SK-N-SH (cell line): ENCODE results near the gene TGM6. TPM values are rescaled to one million over a fixed set of nuclear protein-coding genes. Genes with fewer than 3 reads are reported as not detected.

Experiments
- CTCF ChIA-PET: fragments of 300-600, 350-600 bp; formaldehyde crosslinking; extraction: SDS; loops from one replicate; lab custom pipeline; 2021; lab: Yijun Ruan, JAX
- POLR2A ChIA-PET: fragments of 350-600 bp; sonication (Branson Sonifier 250); formaldehyde crosslinking; extraction: SDS; loops from one replicate; lab custom pipeline; 2020; ENCODE audit warnings: antibody characterized with exemption, inconsistent platforms; lab: Yijun Ruan, JAX
- DNase-seq: peaks from one replicate; pipeline ENCODE4 v3.0.0; 2012
- H2AFZ ChIP-seq: fragments of 200-600 bp; sonication (generic); 2 replicates; pipeline ENCODE4 v1.8.1; 2016; ENCODE audit warnings: antibody characterized with exemption, mild to moderate bottlenecking, low read depth
- H3F3A ChIP-seq: fragments of 200-600 bp; sonication (generic); replicated peaks from 2 replicates; pipeline ENCODE3; 2016; ENCODE audit warnings: antibody characterized with exemption, mild to moderate bottlenecking; ENCODE audit not compliant: insufficient read depth
- H3K27ac ChIP-seq, 2 experiments: fragments of 200-500 bp in 1 of 2; fragments of 200-600 bp in 1 of 2; sonication (Bioruptor generic) in 1 of 2; sonication (generic), shearing (Covaris generic) in 1 of 2; 2 replicates each; pipeline versions ENCODE4 v1.5.1 to v1.6.1; 2014 to 2016; ENCODE audit warnings: low read depth in 2 of 2, inconsistent platforms in 1 of 2, low read length in 1 of 2, mild to moderate bottlenecking in 1 of 2, mixed read lengths in 1 of 2
- H3K27me3 ChIP-seq: fragments of 200-600 bp; sonication (generic), shearing (Covaris generic); 2 replicates; pipeline ENCODE4 v1.6.1; 2016; ENCODE audit warnings: mixed run types; ENCODE audit not compliant: insufficient read depth
- H3K36me3 ChIP-seq, 2 experiments: fragments of 200-500 bp in 1 of 2; fragments of 200-600 bp in 1 of 2; sonication (Bioruptor generic) in 1 of 2; sonication (generic) in 1 of 2; replicated peaks in 1 of 2; 2 replicates each; pipeline versions ENCODE3 to v1.5.1; 2014 to 2016; ENCODE audit warnings: low read length in 1 of 2, mild to moderate bottlenecking in 1 of 2; ENCODE audit not compliant: insufficient read depth in 2 of 2, control insufficient read depth in 1 of 2
- H3K4me1 ChIP-seq, 2 experiments: fragments of 200-500 bp in 1 of 2; fragments of 200-600 bp in 1 of 2; sonication (Bioruptor generic) in 1 of 2; sonication (generic), shearing (Covaris generic) in 1 of 2; 2 replicates each; pipeline versions ENCODE4 v1.5.1 to v1.6.1; 2014 to 2016; ENCODE audit warnings: low read depth in 1 of 2, low read length in 1 of 2, mixed run types in 1 of 2; ENCODE audit not compliant: insufficient read depth in 2 of 2, control insufficient read depth in 1 of 2
- H3K4me2 ChIP-seq: fragments of 200-600 bp; sonication (generic), shearing (Covaris generic); 2 replicates; pipeline ENCODE4 v1.6.1; 2017; ENCODE audit warnings: mixed run types
- H3K4me3 ChIP-seq, 2 experiments: fragments of 200-500 bp in 1 of 2; fragments of 200-600 bp in 1 of 2; sonication (Bioruptor generic) in 1 of 2; sonication (generic), shearing (Covaris generic) in 1 of 2; 2 replicates each; pipeline versions ENCODE4 v1.5.1 to v1.8.1; 2014 to 2016; ENCODE audit warnings: low read depth in 2 of 2, inconsistent platforms in 1 of 2, low read length in 1 of 2, mild to moderate bottlenecking in 1 of 2, mixed read lengths in 1 of 2, moderate library complexity in 1 of 2
- H3K79me2 ChIP-seq: fragments of 200-600 bp; sonication (generic); 2 replicates; pipeline ENCODE4 v1.8.1; 2017; ENCODE audit warnings: mild to moderate bottlenecking; ENCODE audit not compliant: insufficient read depth
- H3K9ac ChIP-seq: fragments of 200-600 bp; sonication (generic); 2 replicates; pipeline ENCODE4 v1.6.1; 2017; ENCODE audit warnings: mixed run types
- H3K9me2 ChIP-seq: fragments of 200-600 bp; sonication (generic); 2 replicates; pipeline ENCODE4 v1.6.1; 2017; ENCODE audit warnings: mixed run types
- H3K9me3 ChIP-seq: fragments of 200-600 bp; sonication (generic); 2 replicates; pipeline ENCODE4 v1.6.1; 2017; ENCODE audit warnings: mixed run types, mild to moderate bottlenecking, moderate library complexity
- H4K20me1 ChIP-seq: fragments of 200-600 bp; sonication (generic); 2 replicates; pipeline ENCODE4 v1.6.1; 2017; ENCODE audit warnings: mild to moderate bottlenecking, mixed run types; ENCODE audit not compliant: insufficient read depth
- FOSL2 ChIP-seq: IDR thresholded peaks from 2 replicates; pipeline ENCODE4 v1.4.0; 2012; ENCODE audit warnings: low read depth, mild to moderate bottlenecking, moderate library complexity, borderline replicate concordance
- FOXM1 ChIP-seq: IDR thresholded peaks from 2 replicates; pipeline ENCODE4 v1.4.0; 2012; ENCODE audit warnings: low read depth, mild to moderate bottlenecking
- GATA2 ChIP-seq: sonication (generic); formaldehyde crosslinking; IDR thresholded peaks from 2 replicates; pipeline ENCODE4 v1.5.0; 2020; ENCODE audit warnings: mild to moderate bottlenecking, missing genetic modification reagents
- MEF2A ChIP-seq: IDR thresholded peaks from 2 replicates; pipeline ENCODE4 v1.4.0; 2012; ENCODE audit warnings: low read depth, borderline replicate concordance
- MXI1 ChIP-seq: IDR thresholded peaks from 2 replicates; pipeline ENCODE4 v1.6.1; 2012; ENCODE audit warnings: mild to moderate bottlenecking, low read depth, low read length, improper control_type of control experiment
- NFIC ChIP-seq: IDR thresholded peaks from 2 replicates; pipeline ENCODE4 v1.4.0; 2012; ENCODE audit warnings: borderline replicate concordance
- POLR2AphosphoS5 ChIP-seq: IDR thresholded peaks from 2 replicates; pipeline ENCODE4 v1.6.1; 2012; ENCODE audit warnings: low read depth, low read length
- RAD21 ChIP-seq: IDR thresholded peaks from 2 replicates; pipeline ENCODE4 v1.6.1; 2012; ENCODE audit warnings: mild to moderate bottlenecking, low read length
- RCOR1 ChIP-seq: fragments of 150-350 bp; IDR thresholded peaks from 2 replicates; pipeline ENCODE4 v1.6.1; 2017; ENCODE audit warnings: antibody characterized with exemption, low read length
- RXRA ChIP-seq: IDR thresholded peaks from 2 replicates; pipeline ENCODE4 v1.4.0; 2012; ENCODE audit warnings: low read depth, mild to moderate bottlenecking, borderline replicate concordance
- SIN3A ChIP-seq: IDR thresholded peaks from 2 replicates; pipeline ENCODE4 v1.6.1; 2012; ENCODE audit warnings: low read depth, mild to moderate bottlenecking, low read length, moderate library complexity, borderline replicate concordance
- TAF1 ChIP-seq: IDR thresholded peaks from 2 replicates; pipeline ENCODE4 v1.6.1; 2012; ENCODE audit warnings: low read depth, mild to moderate bottlenecking, low read length, moderate library complexity, borderline replicate concordance
- WGBS: methylation state at CpG from one replicate; pipeline ENCODE4 v1.1.6; 2017; ENCODE audit warnings: low lambda C conversion rate; 5-methylcytosine and 5-hydroxymethylcytosine counted together
- polyA plus RNA-seq, 3 experiments: library from polyadenylated mRNA; depleted of rRNA; stranded (reverse); fragments of >200 nt; gene quantifications; 2 replicates each; pipeline ENCODE4 v1.2.3, GENCODE V29; 2012
- TF ChIP-seq, protein P1 (sequence below): IDR thresholded peaks from 2 replicates; pipeline ENCODE4 v1.6.1; 2012; ENCODE audit warnings: mild to moderate bottlenecking, low read depth, low read length, moderate library complexity
- TF ChIP-seq, protein P2 (sequence below): IDR thresholded peaks from 2 replicates; pipeline ENCODE4; 2012
- TF ChIP-seq, protein P3 (sequence below): IDR thresholded peaks from 2 replicates; pipeline ENCODE4 v1.4.0; 2012; ENCODE audit warnings: low read depth, borderline replicate concordance
- TF ChIP-seq, protein P4 (sequence below): fragments of 150-350 bp; IDR thresholded peaks from 2 replicates; pipeline ENCODE4 v1.6.1; 2016; ENCODE audit warnings: mild to moderate bottlenecking, low read depth, low read length
- TF ChIP-seq, protein P5 (sequence below): fragments of 150-350 bp; IDR thresholded peaks from 2 replicates; pipeline ENCODE4 v1.6.1; 2017; ENCODE audit warnings: antibody characterized with exemption, low read length, low read depth, borderline replicate concordance

Gene TGM6
- polyA plus RNA-seq, 1 of the 3 experiments (the other 2 are of a cell fraction) = not detected

DNA sequence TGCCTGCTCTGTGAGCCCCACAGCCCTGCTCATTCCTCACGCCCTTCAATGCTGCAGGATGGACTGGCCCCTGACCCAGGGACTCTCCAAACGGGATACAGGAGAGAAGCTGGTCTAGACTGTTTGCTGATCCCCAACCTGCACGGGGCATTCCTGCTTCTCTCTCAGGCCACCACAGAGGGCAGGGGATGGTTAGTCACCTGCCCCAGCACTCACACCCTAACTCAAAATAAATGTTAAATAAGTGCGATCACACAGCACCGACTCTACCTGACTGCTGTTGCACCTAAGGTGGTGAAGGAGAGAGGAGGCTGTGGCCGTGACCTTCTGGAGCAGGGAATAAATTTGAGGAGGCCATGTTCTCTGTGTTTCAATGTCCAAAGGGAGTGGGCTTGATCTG, 39.9 kb upstream of the TGM6 start:
- WGBS = 50% methylated on average over 6 of the region's 6 CpGs
- ChIA-PET CTCF (no interaction called here), POLR2A (no interaction called here)
- no peak for TF ChIP-seq RCOR1
- TF ChIP-seq RAD21 = no peak
- TF ChIP-seq, protein P1, sequence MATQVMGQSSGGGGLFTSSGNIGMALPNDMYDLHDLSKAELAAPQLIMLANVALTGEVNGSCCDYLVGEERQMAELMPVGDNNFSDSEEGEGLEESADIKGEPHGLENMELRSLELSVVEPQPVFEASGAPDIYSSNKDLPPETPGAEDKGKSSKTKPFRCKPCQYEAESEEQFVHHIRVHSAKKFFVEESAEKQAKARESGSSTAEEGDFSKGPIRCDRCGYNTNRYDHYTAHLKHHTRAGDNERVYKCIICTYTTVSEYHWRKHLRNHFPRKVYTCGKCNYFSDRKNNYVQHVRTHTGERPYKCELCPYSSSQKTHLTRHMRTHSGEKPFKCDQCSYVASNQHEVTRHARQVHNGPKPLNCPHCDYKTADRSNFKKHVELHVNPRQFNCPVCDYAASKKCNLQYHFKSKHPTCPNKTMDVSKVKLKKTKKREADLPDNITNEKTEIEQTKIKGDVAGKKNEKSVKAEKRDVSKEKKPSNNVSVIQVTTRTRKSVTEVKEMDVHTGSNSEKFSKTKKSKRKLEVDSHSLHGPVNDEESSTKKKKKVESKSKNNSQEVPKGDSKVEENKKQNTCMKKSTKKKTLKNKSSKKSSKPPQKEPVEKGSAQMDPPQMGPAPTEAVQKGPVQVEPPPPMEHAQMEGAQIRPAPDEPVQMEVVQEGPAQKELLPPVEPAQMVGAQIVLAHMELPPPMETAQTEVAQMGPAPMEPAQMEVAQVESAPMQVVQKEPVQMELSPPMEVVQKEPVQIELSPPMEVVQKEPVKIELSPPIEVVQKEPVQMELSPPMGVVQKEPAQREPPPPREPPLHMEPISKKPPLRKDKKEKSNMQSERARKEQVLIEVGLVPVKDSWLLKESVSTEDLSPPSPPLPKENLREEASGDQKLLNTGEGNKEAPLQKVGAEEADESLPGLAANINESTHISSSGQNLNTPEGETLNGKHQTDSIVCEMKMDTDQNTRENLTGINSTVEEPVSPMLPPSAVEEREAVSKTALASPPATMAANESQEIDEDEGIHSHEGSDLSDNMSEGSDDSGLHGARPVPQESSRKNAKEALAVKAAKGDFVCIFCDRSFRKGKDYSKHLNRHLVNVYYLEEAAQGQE = no peak
- TF ChIP-seq, protein P2, sequence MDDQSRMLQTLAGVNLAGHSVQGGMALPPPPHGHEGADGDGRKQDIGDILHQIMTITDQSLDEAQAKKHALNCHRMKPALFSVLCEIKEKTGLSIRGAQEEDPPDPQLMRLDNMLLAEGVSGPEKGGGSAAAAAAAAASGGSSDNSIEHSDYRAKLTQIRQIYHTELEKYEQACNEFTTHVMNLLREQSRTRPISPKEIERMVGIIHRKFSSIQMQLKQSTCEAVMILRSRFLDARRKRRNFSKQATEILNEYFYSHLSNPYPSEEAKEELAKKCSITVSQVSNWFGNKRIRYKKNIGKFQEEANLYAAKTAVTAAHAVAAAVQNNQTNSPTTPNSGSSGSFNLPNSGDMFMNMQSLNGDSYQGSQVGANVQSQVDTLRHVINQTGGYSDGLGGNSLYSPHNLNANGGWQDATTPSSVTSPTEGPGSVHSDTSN = no peak
- no peak for TF ChIP-seq MEF2A
- TF ChIP-seq SIN3A = no peak
- TF ChIP-seq NFIC = no peak
- TF ChIP-seq MXI1 = no peak
- TF ChIP-seq FOSL2 = no peak
- TF ChIP-seq, protein P3, sequence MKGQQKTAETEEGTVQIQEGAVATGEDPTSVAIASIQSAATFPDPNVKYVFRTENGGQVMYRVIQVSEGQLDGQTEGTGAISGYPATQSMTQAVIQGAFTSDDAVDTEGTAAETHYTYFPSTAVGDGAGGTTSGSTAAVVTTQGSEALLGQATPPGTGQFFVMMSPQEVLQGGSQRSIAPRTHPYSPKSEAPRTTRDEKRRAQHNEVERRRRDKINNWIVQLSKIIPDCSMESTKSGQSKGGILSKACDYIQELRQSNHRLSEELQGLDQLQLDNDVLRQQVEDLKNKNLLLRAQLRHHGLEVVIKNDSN = no peak
- H3K4me2 ChIP-seq = no peak overlapping the region
- H3K4me3 ChIP-seq = no peak overlapping the region
- no peak overlapping the region for H2AFZ ChIP-seq
- no peak overlapping the region for H3K27ac ChIP-seq
- H3K4me1 ChIP-seq = no peaks in the 10 kb centered on the region
- no peaks in the 10 kb centered on the region for H3F3A ChIP-seq
- no peak overlapping the region for H3K9ac ChIP-seq
- H3K27me3 ChIP-seq = no peaks in the 10 kb centered on the region; the same call in 1 of the 2 replicates
- H3K36me3 ChIP-seq = no peaks in the 10 kb centered on the region
- H3K9me2 ChIP-seq = no peaks in the 10 kb centered on the region
- no peaks in the 10 kb centered on the region for H3K9me3 ChIP-seq
- no peaks in the 10 kb centered on the region for H4K20me1 ChIP-seq
- H3K79me2 ChIP-seq = no peaks in the 10 kb centered on the region
- no peak for DNase-seq

DNA sequence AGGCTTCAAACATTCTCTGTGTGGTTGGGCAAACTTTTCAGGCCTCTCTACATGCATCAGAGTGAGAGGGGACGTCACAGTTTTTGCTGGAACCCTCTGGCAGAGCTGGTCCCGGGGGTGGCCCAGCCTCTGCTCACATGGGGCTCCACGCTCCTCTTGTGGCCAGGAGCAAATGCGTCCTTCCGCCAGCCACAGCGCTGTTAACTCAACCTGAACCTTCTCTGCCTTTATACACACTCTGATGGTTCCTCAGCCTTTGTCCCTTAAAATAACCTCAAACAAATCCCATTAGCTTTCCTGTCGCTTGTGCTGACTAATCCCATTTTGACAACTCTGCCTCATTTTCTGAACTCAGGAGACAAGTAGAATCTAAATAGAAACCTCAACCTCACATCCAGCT, 39.4 kb upstream of the TGM6 start:
- Histone ChIP-seq H3K4me2 (no peak overlapping the region), H4K20me1 (no peaks in the 10 kb centered on the region), H3K79me2 (no peaks in the 10 kb centered on the region), H3K4me3 (no peak overlapping the region), H3F3A (no peaks in the 10 kb centered on the region), H3K9ac (no peak overlapping the region), H3K9me2 (no peaks in the 10 kb centered on the region), H3K4me1 (no peaks in the 10 kb centered on the region), H3K27ac (no peak overlapping the region), H3K27me3 (no peaks in the 10 kb centered on the region; the same call in 1 of the 2 replicates), H2AFZ (no peak overlapping the region), H3K36me3 (no peaks in the 10 kb centered on the region), H3K9me3 (no peaks in the 10 kb centered on the region)
- 85% methylated on average over 4 of the region's 7 CpGs for WGBS
- ChIA-PET POLR2A (no interaction called here), CTCF (no interaction called here)
- DNase-seq = no peak
- TF ChIP-seq, protein P4, sequence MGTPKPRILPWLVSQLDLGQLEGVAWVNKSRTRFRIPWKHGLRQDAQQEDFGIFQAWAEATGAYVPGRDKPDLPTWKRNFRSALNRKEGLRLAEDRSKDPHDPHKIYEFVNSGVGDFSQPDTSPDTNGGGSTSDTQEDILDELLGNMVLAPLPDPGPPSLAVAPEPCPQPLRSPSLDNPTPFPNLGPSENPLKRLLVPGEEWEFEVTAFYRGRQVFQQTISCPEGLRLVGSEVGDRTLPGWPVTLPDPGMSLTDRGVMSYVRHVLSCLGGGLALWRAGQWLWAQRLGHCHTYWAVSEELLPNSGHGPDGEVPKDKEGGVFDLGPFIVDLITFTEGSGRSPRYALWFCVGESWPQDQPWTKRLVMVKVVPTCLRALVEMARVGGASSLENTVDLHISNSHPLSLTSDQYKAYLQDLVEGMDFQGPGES = no peak
- TF ChIP-seq GATA2 (CRISPR knock-in tag) (no peak), TAF1 (no peak), RXRA (no peak), FOXM1 (no peak), SIN3A (no peak), POLR2AphosphoS5 (no peak)
- TF ChIP-seq, protein P5, sequence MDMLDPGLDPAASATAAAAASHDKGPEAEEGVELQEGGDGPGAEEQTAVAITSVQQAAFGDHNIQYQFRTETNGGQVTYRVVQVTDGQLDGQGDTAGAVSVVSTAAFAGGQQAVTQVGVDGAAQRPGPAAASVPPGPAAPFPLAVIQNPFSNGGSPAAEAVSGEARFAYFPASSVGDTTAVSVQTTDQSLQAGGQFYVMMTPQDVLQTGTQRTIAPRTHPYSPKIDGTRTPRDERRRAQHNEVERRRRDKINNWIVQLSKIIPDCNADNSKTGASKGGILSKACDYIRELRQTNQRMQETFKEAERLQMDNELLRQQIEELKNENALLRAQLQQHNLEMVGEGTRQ = no peak
